RWPE1 (cell line): Measurements from ENCODE around the gene LHFPL2.

ENCODE experiments used
- CTCF ChIA-PET: fragments of 350-600 bp; sonication (Branson Sonifier 250); formaldehyde crosslinking; extraction: SDS; loops from one replicate; lab custom pipeline; 2021; lab: Yijun Ruan, JAX
- POLR2A ChIA-PET: fragments of 400-600 bp; formaldehyde crosslinking; extraction: SDS; loops from one replicate; lab custom pipeline; 2020; ENCODE audit warnings: antibody characterized with exemption; ENCODE audit not compliant: low non-redundant PET; lab: Yijun Ruan, JAX
- DNase-seq: peaks from one replicate; pipeline ENCODE4 v3.0.0; 2012; ENCODE audit warnings: low spot score
- H3K27ac ChIP-seq: fragments of 450-650 bp; 2 replicates; pipeline ENCODE4 v1.5.1; 2017
- TF ChIP-seq, protein P1 (sequence below): fragments of 450-650 bp; conservative IDR thresholded peaks from 2 replicates; pipeline ENCODE4 v1.5.1; 2017; ENCODE audit warnings: low read depth, mild to moderate bottlenecking

The LHFPL2 gene

DNA sequence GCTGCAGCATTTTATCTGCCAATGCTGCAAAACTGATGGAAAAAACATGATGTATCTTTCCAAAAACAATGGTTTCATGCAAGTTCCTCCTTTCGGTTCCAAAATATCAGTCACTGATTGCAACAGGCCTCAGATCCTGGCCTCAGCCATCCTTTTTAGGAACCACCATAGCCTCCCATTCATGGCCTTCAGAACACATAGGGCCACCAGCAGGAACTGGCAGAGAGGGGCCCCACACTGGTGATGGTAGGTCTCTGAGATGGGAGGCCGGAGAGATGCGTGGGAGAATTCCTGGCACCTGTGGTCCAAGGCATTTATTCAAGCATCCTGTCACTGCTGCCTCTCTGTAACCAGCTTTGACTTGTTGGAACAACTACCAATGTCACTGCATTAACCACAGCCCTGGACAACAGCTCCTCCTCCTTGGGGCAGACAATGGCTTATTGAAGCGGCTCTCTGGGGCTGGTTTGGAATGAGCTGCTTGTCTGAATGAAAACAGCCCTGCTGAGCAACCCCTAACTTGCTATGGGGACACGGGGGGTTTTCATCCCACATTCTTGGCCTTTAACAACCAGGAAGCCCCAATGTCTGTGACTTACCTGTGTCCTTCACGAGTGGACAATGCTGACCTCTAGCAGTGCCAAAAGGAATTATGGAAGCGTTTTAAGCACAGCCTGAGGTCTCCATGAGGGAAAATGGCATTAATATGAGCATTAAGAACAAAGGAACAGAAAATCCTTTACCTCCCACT, 108.1 kb downstream of the LHFPL2 start:
- 0 out of 2 replicates have a peak overlapping the region, but pooled peaks have one; percentile 2 for H3K27ac ChIP-seq
- no peak for DNase-seq
- TF ChIP-seq, protein P1, sequence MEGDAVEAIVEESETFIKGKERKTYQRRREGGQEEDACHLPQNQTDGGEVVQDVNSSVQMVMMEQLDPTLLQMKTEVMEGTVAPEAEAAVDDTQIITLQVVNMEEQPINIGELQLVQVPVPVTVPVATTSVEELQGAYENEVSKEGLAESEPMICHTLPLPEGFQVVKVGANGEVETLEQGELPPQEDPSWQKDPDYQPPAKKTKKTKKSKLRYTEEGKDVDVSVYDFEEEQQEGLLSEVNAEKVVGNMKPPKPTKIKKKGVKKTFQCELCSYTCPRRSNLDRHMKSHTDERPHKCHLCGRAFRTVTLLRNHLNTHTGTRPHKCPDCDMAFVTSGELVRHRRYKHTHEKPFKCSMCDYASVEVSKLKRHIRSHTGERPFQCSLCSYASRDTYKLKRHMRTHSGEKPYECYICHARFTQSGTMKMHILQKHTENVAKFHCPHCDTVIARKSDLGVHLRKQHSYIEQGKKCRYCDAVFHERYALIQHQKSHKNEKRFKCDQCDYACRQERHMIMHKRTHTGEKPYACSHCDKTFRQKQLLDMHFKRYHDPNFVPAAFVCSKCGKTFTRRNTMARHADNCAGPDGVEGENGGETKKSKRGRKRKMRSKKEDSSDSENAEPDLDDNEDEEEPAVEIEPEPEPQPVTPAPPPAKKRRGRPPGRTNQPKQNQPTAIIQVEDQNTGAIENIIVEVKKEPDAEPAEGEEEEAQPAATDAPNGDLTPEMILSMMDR, result no peak
- ChIA-PET CTCF (interaction anchor here (0.7 kb wide), 1 partner anchor 425 kb away, joined by 3 read pairs; no protein-coding TSS in a partner anchor), POLR2A (no interaction called here)

GRCh38 chr5:78538240-78538850, 110.2 kb downstream of the LHFPL2 start:
- CTCF ChIA-PET, result interaction anchor here (0.6 to 1.6 kb wide), 3 partner anchors 354 to 428 kb away, joined by 3 to 5 read pairs (median 4); no protein-coding TSS in a partner anchor
- TF ChIP-seq, protein P1, result no peak
- no peak overlapping the region for H3K27ac ChIP-seq
- no peak for DNase-seq
- POLR2A ChIA-PET, result no interaction called here

- no peak overlapping the region for H3K27ac ChIP-seq
- ChIA-PET POLR2A (no interaction called here), CTCF (interaction anchor here (0.6 to 1.6 kb wide), 7 partner anchors 11 to 537 kb away, joined by 3 to 11 read pairs (median 3); no protein-coding TSS in a partner anchor)
- DNase-seq, result peak; percentile 65
- TF ChIP-seq, protein P1, result peak; percentile 44
Measured at GRCh38 chr5:78537821-78538220, 110.8 kb downstream of the LHFPL2 start.

- CTCF ChIA-PET, result interaction anchor here (0.6 to 1.6 kb wide), 6 partner anchors 10 to 537 kb away, joined by 3 to 11 read pairs (median 4); no protein-coding TSS in a partner anchor
Measured at GRCh38 chr5:78537411-78537810, 111.2 kb downstream of the LHFPL2 start.

DNA sequence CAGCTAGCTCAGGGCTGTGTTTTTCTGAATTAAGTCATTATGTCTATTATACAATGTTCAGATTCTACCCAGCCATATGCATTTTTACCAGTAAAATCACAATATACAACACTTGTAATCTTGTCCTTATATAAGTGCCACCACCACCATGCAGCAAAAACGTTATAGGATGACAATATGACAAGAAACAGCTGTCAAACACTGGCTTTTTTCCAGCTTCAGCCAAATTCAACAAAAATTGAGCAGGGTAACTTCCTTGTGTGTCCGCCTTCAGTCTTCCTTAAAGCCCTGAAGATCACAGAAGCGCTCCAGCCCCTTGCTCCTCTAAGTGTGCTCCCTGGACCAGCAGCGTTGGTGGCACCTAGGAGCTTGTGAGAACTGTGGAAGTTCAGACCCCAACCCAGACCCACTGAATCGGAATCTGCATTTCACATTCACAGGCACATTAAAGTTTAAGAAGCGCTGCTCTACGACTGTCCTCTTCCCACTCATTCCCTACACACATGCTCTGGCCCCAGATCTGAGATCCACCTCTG, 111.8 kb downstream of the LHFPL2 start:
- ChIA-PET CTCF (interaction anchor here (0.7 to 1.6 kb wide), 3 partner anchors 10 to 430 kb away, joined by 4 to 11 read pairs (median 5); no protein-coding TSS in a partner anchor), POLR2A (interaction anchor here (1.3 kb wide), 1 partner anchor 112 kb away, joined by 3 read pairs; the partner anchor contains the start of gene LHFPL2)
- TF ChIP-seq, protein P1, result no peak
- no peak overlapping the region for H3K27ac ChIP-seq
- no peak for DNase-seq

More at GRCh38 chr5:78537411-78537810, 111.2 kb downstream of the LHFPL2 start:
- H3K27ac ChIP-seq, result no peak overlapping the region
- TF ChIP-seq, protein P1, result no peak
- no peak for DNase-seq
- POLR2A ChIA-PET, result interaction anchor here (1.3 kb wide), 1 partner anchor 111 kb away, joined by 3 read pairs; the partner anchor contains the start of gene LHFPL2

GRCh38 chr5:78534905-78535200, 113.7 kb downstream of the LHFPL2 start:
- POLR2A ChIA-PET, result no interaction called here
- DNase-seq, result no peak
- CTCF ChIA-PET, result interaction anchor here (0.6 kb wide), 1 partner anchor 794 kb away, joined by 3 read pairs; no protein-coding TSS in a partner anchor
- TF ChIP-seq, protein P1, result no peak
- peak overlapping the region; percentile 39 for H3K27ac ChIP-seq
